Vagina (tissue), 2 donors: ENCODE measurements around the gene GAGE10. TPM values are rescaled to one million over a fixed set of nuclear protein-coding genes. Genes with fewer than 3 reads are reported as not detected.
A peak's percentile ranks its signal among the peaks of the same experiment; 100 is the strongest.
"Not testable (repeated sequence)": the region's sequence is repeated elsewhere in the genome, so short reads cannot be mapped to it uniquely, and the experiment has no call there.

Experiments
- DNase-seq, 2 donors: peaks; one replicate each; pipeline ENCODE4 v3.0.0-alpha.2; 2017; ENCODE audit errors: extremely low spot score in 2 of 2
- H3K27ac ChIP-seq: fragments of 200-600 bp; sonication (generic); one replicate; pipeline ENCODE4 v1.5.1; 2019
- H3K27me3 ChIP-seq: fragments of 200-600 bp; sonication (generic); one replicate; pipeline ENCODE4 v1.5.1; 2019
- H3K36me3 ChIP-seq, 2 donors: fragments of 200-600 bp; sonication (generic); one replicate each; pipeline ENCODE4 v1.5.1; 2017 to 2019
- H3K4me1 ChIP-seq: fragments of 200-600 bp; sonication (generic); one replicate; pipeline ENCODE4 v1.5.1; 2019
- H3K4me3 ChIP-seq, 2 donors: fragments of 200-600 bp; sonication (generic); 1 replicate in 1 of 2; 2 replicates in 1 of 2; pipeline ENCODE4 v1.5.1; 2016 to 2019
- H3K9me3 ChIP-seq: fragments of 200-600 bp; sonication (generic); one replicate; pipeline ENCODE4 v1.5.1; 2019
- POLR2A ChIP-seq, 2 donors: fragments of 450-650 bp; IDR thresholded peaks; one replicate each; pipeline ENCODE4 v1.6.1; 2017; ENCODE audit warnings: antibody characterized with exemption in 2 of 2, mild to moderate bottlenecking in 2 of 2, moderate library complexity in 2 of 2
- POLR2AphosphoS5 ChIP-seq, 2 donors: sonication (generic); formaldehyde crosslinking; IDR thresholded peaks; one replicate each; pipeline ENCODE4 v1.9.0; 2017; ENCODE audit warnings: antibody characterized with exemption in 2 of 2, mild to moderate bottlenecking in 2 of 2, low read depth in 1 of 2; ENCODE audit not compliant: insufficient read depth in 1 of 2
- intact Hi-C: fragments of 100-400 bp; cut with DNase I; formaldehyde crosslinking; loops from one replicate; pipeline ENCODE4 v1.15.1; 2023
- total RNA-seq: library from RNA; depleted of rRNA; stranded (reverse); fragments of >200 nt; gene quantifications from one replicate; pipeline ENCODE4 v1.2.3, GENCODE V29; 2016
- TF ChIP-seq, protein P1 (sequence below), 3 experiments: fragments of 450-650 bp in 2 of 3; fragments of 200-600 bp in 1 of 3; sonication (generic) in 1 of 3; IDR thresholded peaks; one replicate each; pipeline ENCODE4 v1.5.1; 2017 to 2019; ENCODE audit warnings: antibody characterized with exemption in 3 of 3, mild to moderate bottlenecking in 2 of 3, moderate library complexity in 2 of 3

Gene GAGE10
- total RNA-seq, 1 donor from 2014 or later, result not detected

DNA sequence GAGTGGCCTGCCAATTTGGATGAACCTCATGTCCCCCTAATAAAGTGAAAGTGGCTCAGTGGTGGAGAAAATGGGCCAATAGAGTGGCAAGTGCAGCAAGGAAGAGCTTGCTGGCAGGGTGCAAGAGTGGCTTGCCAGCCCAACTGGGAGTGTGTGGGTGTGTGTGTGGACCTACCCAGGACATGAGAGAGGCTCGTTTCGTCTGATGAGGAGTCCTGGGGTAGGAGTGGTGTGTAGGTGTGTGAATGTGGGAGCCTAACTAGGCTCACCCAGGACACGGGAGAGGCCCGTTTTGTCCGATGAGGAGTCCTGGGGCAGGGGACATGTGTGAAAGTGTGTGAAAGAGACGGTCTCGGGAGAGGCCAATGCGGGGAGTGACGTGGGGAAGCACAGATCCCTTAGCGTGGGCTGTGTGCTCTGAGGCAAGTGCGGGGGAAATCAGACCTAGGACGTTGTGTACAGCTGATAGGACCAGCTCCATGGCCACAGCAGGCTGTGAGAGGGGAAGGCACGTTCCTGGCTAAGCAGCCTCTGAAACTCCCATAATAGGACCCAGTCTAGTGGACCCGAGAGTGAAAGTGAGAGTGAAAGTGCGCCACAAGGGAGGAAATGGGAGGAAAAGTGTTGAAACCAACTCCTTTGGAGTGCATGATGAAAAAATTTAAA, 5.3 kb downstream of the GAGE10 start:
- Histone ChIP-seq H3K4me3 (peak overlapping the region; percentile 38 to 43), H3K9me3 (no peaks in the 10 kb centered on the region), H3K27me3 (no peaks in the 10 kb centered on the region), H3K4me1 (peaks cover 22% of the 10 kb centered on the region), H3K36me3 (no peaks in the 10 kb centered on the region), H3K27ac (peak overlapping the region; percentile 60)
- intact Hi-C loops, result no loop called here
- DNase-seq, result no peak
- no peak for TF ChIP-seq POLR2AphosphoS5 (IDR thresholded peaks at IDR 0.05; ENCODE audit: insufficient read depth in 1 of 2, low read depth in 1 of 2)
- TF ChIP-seq, protein P1, sequence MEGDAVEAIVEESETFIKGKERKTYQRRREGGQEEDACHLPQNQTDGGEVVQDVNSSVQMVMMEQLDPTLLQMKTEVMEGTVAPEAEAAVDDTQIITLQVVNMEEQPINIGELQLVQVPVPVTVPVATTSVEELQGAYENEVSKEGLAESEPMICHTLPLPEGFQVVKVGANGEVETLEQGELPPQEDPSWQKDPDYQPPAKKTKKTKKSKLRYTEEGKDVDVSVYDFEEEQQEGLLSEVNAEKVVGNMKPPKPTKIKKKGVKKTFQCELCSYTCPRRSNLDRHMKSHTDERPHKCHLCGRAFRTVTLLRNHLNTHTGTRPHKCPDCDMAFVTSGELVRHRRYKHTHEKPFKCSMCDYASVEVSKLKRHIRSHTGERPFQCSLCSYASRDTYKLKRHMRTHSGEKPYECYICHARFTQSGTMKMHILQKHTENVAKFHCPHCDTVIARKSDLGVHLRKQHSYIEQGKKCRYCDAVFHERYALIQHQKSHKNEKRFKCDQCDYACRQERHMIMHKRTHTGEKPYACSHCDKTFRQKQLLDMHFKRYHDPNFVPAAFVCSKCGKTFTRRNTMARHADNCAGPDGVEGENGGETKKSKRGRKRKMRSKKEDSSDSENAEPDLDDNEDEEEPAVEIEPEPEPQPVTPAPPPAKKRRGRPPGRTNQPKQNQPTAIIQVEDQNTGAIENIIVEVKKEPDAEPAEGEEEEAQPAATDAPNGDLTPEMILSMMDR (IDR thresholded peaks at IDR 0.05), result no peak

GRCh38 chrX:49309401-49309981, 6.0 kb downstream of the GAGE10 start:
- Histone ChIP-seq H3K27ac (peak overlapping the region; percentile 60), H3K4me3 (peak overlapping the region; percentile 38 to 43), H3K36me3 (no peaks in the 10 kb centered on the region), H3K27me3 (no peaks in the 10 kb centered on the region), H3K4me1 (peaks cover 22% of the 10 kb centered on the region), H3K9me3 (no peaks in the 10 kb centered on the region)
- no peak for DNase-seq
- TF ChIP-seq POLR2AphosphoS5 (IDR thresholded peaks at IDR 0.05; ENCODE audit: insufficient read depth in 1 of 2, low read depth in 1 of 2), result no peak
- TF ChIP-seq, protein P1 (IDR thresholded peaks at IDR 0.05), result no peak
- no peak for TF ChIP-seq POLR2A (IDR thresholded peaks at IDR 0.05)
- intact Hi-C loops, result no loop called here

- intact Hi-C loops, result no loop called here
- peak overlapping the region; percentile 60 for H3K27ac ChIP-seq
- TF ChIP-seq POLR2AphosphoS5 (IDR thresholded peaks at IDR 0.05; ENCODE audit: insufficient read depth in 1 of 2, low read depth in 1 of 2) (no peak), POLR2A (IDR thresholded peaks at IDR 0.05) (no peak)
- TF ChIP-seq, protein P1 (IDR thresholded peaks at IDR 0.05), result no peak
- no peak overlapping the region for H3K4me3 ChIP-seq
- no peaks in the 10 kb centered on the region for H3K9me3 ChIP-seq
- H3K4me1 ChIP-seq, result peaks cover 22% of the 10 kb centered on the region
- H3K36me3 ChIP-seq, result no peaks in the 10 kb centered on the region
- H3K27me3 ChIP-seq, result no peaks in the 10 kb centered on the region
- no peak for DNase-seq
Measured at GRCh38 chrX:49310371-49310770, 6.9 kb downstream of the GAGE10 start.

GRCh38 chrX:49312176-49312575, 8.7 kb downstream of the GAGE10 start:
- no peak for DNase-seq
- intact Hi-C loops, result no loop called here
- no peaks in the 10 kb centered on the region for H3K27me3 ChIP-seq

DNA sequence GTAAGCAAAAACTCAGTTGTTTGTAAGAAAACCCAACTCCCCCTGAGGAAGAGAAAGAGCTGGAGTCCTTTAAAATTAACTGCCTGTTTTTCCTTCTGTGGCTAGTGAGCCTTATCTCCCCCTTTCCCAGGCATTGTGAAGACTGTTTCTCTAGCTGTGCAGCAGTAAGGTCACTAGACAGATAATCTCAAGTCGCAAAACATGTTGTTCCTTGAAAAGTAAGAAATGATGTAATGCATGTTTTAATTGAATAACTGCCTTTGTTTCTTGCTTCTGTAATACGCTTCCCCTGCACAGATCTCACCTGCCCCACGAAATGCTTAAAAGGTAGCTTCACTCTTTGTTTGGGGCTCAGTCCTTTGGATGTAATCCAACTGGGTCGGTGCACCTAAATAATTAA, 12.6 kb downstream of the GAGE10 start:
- Histone ChIP-seq H3K4me3 (no peak overlapping the region), H3K27me3 (no peaks in the 10 kb centered on the region), H3K27ac (no peak overlapping the region), H3K36me3 (no peaks in the 10 kb centered on the region), H3K4me1 (no peaks in the 10 kb centered on the region), H3K9me3 (no peaks in the 10 kb centered on the region)
- intact Hi-C loops, result no loop called here
- no peak for DNase-seq
- TF ChIP-seq, protein P1 (IDR thresholded peaks at IDR 0.05), result no peak
- TF ChIP-seq POLR2AphosphoS5 (IDR thresholded peaks at IDR 0.05; ENCODE audit: insufficient read depth in 1 of 2, low read depth in 1 of 2) (no peak), POLR2A (IDR thresholded peaks at IDR 0.05) (no peak)

More at GRCh38 chrX:49312176-49312575, 8.7 kb downstream of the GAGE10 start:
- TF ChIP-seq, protein P1 (IDR thresholded peaks at IDR 0.05), result no peak
- Histone ChIP-seq H3K36me3 (no peaks in the 10 kb centered on the region), H3K4me3 (no peak overlapping the region), H3K27ac (no peak overlapping the region), H3K4me1 (peaks cover 22% of the 10 kb centered on the region), H3K9me3 (no peaks in the 10 kb centered on the region)

DNA sequence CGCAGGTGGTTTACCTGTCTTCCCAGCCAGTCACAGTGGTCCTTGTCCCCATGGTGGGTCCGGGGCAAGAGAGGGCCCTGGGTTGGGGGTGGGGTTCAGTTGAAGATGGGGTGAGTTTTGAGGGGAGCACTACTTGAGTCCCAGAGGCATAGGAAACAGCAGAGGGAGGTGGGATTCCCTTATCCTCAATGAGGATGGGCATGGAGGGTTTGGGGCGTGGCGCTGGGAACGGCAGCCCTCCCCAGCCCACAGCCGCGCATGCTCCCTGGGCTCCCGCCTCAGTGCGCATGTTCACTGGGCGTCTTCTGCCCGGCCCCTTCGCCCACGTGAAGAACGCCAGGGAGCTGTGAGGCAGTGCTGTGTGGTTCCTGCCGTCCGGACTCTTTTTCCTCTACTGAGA, 18.3 kb downstream of the GAGE10 start, which contains the start of gene GAGE12J:
Gene GAGE12J (plus strand): TSS at position 301 of the 400 bp plus-strand sequence. CDS start 1,157 bp downstream, outside the sequence.
- H3K4me1 ChIP-seq, H3K27me3 ChIP-seq, H3K27ac ChIP-seq, intact Hi-C loops, DNase-seq, H3K4me3 ChIP-seq, H3K9me3 ChIP-seq, H3K36me3 ChIP-seq: not testable (repeated sequence)

GRCh38 chrX:49322266-49322665, 18.8 kb downstream of the GAGE10 start:
- H3K27me3 ChIP-seq, H3K36me3 ChIP-seq, H3K4me1 ChIP-seq, H3K9me3 ChIP-seq, H3K4me3 ChIP-seq, H3K27ac ChIP-seq, DNase-seq, intact Hi-C loops: not testable (repeated sequence)

GRCh38 chrX:49323735-49324134, 20.3 kb downstream of the GAGE10 start:
- H3K4me3 ChIP-seq, H3K27ac ChIP-seq, H3K36me3 ChIP-seq, DNase-seq, H3K9me3 ChIP-seq, H3K27me3 ChIP-seq, intact Hi-C loops, H3K4me1 ChIP-seq: not testable (repeated sequence)
